ENCODE data around the gene MED15. TPM values are rescaled to one million over a fixed set of nuclear protein-coding genes. Genes with fewer than 3 reads are reported as not detected.
"Not testable (repeated sequence)": the region's sequence is repeated elsewhere in the genome, so short reads cannot be mapped to it uniquely, and the experiment has no call there.

The MED15 gene
- total and polyA plus RNA-seq, 2 donors from 2014 or later: 31.7 to 102 TPM

DNA sequence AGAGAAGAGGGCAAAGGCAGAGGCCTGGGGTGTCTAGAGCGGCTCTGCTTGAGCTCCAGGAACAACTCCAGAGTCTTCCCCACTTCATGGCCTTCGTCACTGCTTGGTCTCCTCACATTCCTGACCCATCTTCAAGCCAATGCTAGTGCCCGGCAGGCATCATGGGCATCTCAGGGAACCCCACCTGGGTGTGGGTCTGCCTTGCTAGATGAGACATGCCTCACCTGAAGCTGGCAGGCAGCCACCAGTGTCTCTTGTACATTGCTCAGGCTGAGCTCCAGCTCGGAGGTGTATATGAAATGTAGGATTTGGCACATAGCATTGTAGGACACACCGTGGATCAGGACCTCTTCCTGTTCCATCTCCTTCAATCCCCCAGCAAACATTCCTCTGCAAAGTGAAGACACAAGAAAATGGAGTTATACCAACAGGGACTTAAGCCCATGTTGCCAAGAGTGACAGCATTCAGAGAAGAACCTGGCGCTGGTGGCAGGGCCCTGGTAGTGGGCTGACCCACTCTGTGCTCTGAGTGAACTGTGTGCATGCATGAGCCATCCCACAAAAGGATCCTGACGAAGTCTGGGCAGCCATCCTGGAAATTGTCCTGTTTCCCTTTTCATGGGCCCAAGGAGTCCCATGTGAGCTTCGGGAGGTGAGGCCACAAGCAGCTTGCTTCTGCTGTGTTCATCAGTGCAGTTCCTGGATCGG is 36.1 kb upstream of the MED15 start:
- H3K9me3 ChIP-seq (ENCODE audit: control insufficient read depth in 2 of 3, insufficient read depth in 1 of 3, low read length in 3 of 3): no peaks in the 10 kb centered on the region
- H3K27me3 ChIP-seq (ENCODE audit: control insufficient read depth, insufficient read depth, low read length): no peaks in the 10 kb centered on the region
- no peak overlapping the region for H3K27ac ChIP-seq (ENCODE audit: low read depth in 2 of 2, low read length in 2 of 2)
- no peak overlapping the region for H3K9ac ChIP-seq (ENCODE audit: low read length in 3 of 3)
- no peaks in the 10 kb centered on the region for H3K4me1 ChIP-seq (ENCODE audit: control insufficient read depth in 2 of 3, insufficient read depth in 2 of 3, low read depth in 1 of 3, low read length in 3 of 3)
- peaks cover 3 to 13% (median 8%) of the 10 kb centered on the region in 3 donors for H3K36me3 ChIP-seq (ENCODE audit: control insufficient read depth in 2 of 3, insufficient read depth in 3 of 3, low read length in 3 of 3)
- DNase-seq (peak in 1 of 5 donors; percentile 28), FAIRE-seq (no peak)
- no peak overlapping the region for H3K4me3 ChIP-seq (ENCODE audit: low read length in 3 of 3)
- TF ChIP-seq, protein P1, sequence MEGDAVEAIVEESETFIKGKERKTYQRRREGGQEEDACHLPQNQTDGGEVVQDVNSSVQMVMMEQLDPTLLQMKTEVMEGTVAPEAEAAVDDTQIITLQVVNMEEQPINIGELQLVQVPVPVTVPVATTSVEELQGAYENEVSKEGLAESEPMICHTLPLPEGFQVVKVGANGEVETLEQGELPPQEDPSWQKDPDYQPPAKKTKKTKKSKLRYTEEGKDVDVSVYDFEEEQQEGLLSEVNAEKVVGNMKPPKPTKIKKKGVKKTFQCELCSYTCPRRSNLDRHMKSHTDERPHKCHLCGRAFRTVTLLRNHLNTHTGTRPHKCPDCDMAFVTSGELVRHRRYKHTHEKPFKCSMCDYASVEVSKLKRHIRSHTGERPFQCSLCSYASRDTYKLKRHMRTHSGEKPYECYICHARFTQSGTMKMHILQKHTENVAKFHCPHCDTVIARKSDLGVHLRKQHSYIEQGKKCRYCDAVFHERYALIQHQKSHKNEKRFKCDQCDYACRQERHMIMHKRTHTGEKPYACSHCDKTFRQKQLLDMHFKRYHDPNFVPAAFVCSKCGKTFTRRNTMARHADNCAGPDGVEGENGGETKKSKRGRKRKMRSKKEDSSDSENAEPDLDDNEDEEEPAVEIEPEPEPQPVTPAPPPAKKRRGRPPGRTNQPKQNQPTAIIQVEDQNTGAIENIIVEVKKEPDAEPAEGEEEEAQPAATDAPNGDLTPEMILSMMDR (IDR thresholded peaks at IDR 0.05; ENCODE audit: borderline replicate concordance, extremely low read depth, insufficient read depth): no peak
- intact Hi-C loops (cut with DNase I): no loop called here

DNA sequence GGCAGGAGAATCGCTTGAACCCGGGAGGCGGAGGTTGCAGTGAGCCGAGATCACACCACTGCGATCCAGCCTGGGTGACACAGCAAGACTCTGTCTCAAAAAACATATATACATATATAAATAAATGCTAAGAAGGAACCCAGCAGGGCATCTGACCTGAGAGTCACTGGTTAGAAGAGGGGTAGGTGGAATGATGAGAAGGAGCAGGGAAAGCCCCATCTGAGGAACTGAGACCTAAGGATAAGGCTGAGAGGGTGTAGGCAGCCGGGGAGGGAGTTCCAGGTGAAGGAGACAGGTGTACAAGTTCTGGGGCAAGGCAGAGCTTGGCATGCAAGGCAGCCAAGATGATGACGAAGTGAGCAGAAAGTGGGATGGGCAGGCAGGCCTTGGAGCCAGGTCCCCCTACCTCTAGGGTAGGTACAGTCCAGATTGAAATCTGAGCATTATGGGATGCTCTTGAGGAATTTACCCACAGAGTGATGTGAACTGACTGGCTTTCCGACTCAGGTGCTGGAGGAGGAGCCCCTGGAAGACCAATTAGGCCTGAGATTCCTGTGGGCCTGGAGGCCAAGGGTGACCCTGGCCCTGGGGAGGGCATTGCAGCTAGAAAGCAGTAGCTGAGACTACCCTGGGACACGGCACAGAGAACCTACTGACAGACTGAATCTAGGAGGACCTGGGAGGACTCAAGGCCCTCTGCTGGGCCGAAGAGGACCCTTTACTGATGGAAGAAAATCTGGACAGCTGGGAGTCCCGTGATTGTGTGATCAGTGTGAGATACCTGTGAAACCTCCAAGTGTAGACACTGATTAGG is 34.6 kb upstream of the MED15 start:
- peaks cover 3 to 13% (median 8%) of the 10 kb centered on the region in 3 donors for H3K36me3 ChIP-seq (ENCODE audit: control insufficient read depth in 2 of 3, insufficient read depth in 3 of 3, low read length in 3 of 3)
- H3K4me3 ChIP-seq (ENCODE audit: low read length in 3 of 3): no peak overlapping the region
- H3K27me3 ChIP-seq (ENCODE audit: control insufficient read depth, insufficient read depth, low read length): no peaks in the 10 kb centered on the region
- DNase-seq (peak in 1 of 5 donors; percentile 34), FAIRE-seq (no peak)
- intact Hi-C loops (cut with DNase I): no loop called here
- no peak overlapping the region for H3K27ac ChIP-seq (ENCODE audit: low read depth in 2 of 2, low read length in 2 of 2)
- H3K9ac ChIP-seq (ENCODE audit: low read length in 3 of 3): peak overlapping the region in 1 of 3 donors; percentile 12
- TF ChIP-seq, protein P1 (IDR thresholded peaks at IDR 0.05; ENCODE audit: borderline replicate concordance, extremely low read depth, insufficient read depth): no peak
- no peaks in the 10 kb centered on the region for H3K4me1 ChIP-seq (ENCODE audit: control insufficient read depth in 2 of 3, insufficient read depth in 2 of 3, low read depth in 1 of 3, low read length in 3 of 3)
- H3K9me3 ChIP-seq (ENCODE audit: control insufficient read depth in 2 of 3, insufficient read depth in 1 of 3, low read length in 3 of 3): no peaks in the 10 kb centered on the region

DNA sequence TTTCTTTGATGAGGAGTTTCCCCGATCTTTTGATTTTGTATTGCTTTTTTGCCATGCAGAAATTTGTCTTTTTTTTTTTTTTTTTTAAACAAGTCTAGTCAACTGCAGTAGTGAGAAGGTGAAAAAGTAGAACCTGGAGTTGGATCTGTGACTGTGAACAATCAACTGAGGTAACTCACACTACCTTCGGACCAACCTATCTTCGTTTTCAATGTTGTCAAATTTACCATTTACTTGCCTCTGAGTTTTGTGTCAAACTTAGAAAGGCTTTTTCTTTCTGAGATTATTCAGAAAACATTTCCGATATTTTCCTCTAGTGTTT is 32.3 kb upstream of the MED15 start:
- no peaks in the 10 kb centered on the region for H3K9me3 ChIP-seq (ENCODE audit: control insufficient read depth in 2 of 3, insufficient read depth in 1 of 3, low read length in 3 of 3)
- H3K4me1 ChIP-seq (ENCODE audit: control insufficient read depth in 2 of 3, insufficient read depth in 2 of 3, low read depth in 1 of 3, low read length in 3 of 3): no peaks in the 10 kb centered on the region
- no peaks in the 10 kb centered on the region for H3K27me3 ChIP-seq (ENCODE audit: control insufficient read depth, insufficient read depth, low read length)
- DNase-seq (no peak), FAIRE-seq (no peak)
- TF ChIP-seq, protein P1 (IDR thresholded peaks at IDR 0.05; ENCODE audit: borderline replicate concordance, extremely low read depth, insufficient read depth): no peak
- no peak overlapping the region for H3K9ac ChIP-seq (ENCODE audit: low read length in 3 of 3)
- no peak overlapping the region for H3K27ac ChIP-seq (ENCODE audit: low read depth in 2 of 2, low read length in 2 of 2)
- intact Hi-C loops (cut with DNase I): no loop called here
- H3K4me3 ChIP-seq (ENCODE audit: low read length in 3 of 3): no peak overlapping the region
- H3K36me3 ChIP-seq (ENCODE audit: control insufficient read depth in 2 of 3, insufficient read depth in 3 of 3, low read length in 3 of 3): peaks cover 3 to 10% (median 8%) of the 10 kb centered on the region in 3 donors

DNA sequence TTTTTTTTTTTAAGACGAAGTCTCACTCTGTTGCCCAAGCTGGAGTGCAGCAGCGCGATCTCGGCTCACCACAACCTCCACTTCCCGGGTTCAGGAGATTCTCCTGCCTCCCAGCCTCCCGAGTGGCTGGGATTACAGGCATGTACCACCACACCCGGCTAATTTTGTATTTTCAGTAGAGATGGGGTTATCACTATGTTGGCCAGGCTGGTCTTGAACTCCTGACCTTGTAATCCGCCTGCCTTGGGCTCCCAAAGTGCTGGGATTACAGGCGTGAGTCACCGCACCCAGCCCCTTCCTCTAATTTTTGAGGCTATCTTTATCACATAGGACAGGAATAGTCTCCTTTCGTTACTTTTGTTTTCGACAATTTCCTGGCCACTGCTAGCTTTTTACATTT is 31.8 kb upstream of the MED15 start:
- H3K27me3 ChIP-seq (ENCODE audit: control insufficient read depth, insufficient read depth, low read length); H3K4me3 ChIP-seq (ENCODE audit: low read length in 3 of 3); H3K27ac ChIP-seq (ENCODE audit: low read depth in 2 of 2, low read length in 2 of 2); H3K4me1 ChIP-seq (ENCODE audit: control insufficient read depth in 2 of 3, insufficient read depth in 2 of 3, low read depth in 1 of 3, low read length in 3 of 3); intact Hi-C loops (cut with DNase I); H3K9ac ChIP-seq (ENCODE audit: low read length in 3 of 3); H3K9me3 ChIP-seq (ENCODE audit: control insufficient read depth in 2 of 3, insufficient read depth in 1 of 3, low read length in 3 of 3); FAIRE-seq; H3K36me3 ChIP-seq (ENCODE audit: control insufficient read depth in 2 of 3, insufficient read depth in 3 of 3, low read length in 3 of 3): not testable (repeated sequence)
- peak in 1 of 5 donors; percentile 15 for DNase-seq

DNA sequence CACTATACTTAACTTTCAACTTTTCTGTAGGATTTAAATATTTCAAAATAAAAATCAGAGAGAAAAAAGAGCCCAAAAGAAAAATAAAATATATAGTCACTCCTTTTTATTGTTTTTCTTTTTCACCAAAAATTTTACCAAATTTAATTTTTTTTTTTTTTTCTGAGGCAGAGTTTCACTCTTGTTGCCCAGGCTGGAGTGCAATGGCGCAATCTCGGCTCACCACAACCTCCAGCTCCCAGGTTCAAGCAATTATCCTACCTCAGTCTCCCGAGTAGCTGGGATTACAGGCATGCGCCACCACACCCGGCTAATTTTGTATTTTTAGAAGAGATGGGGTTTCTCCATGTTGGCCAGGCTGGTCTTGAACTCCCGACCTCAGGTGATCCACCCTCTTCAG is 29.4 kb upstream of the MED15 start:
- H3K27me3 ChIP-seq (ENCODE audit: control insufficient read depth, insufficient read depth, low read length): not testable (repeated sequence)

More for the DNA sequence above, 29.4 kb upstream of the MED15 start:
- DNase-seq; H3K27ac ChIP-seq (ENCODE audit: low read depth in 2 of 2, low read length in 2 of 2); H3K36me3 ChIP-seq (ENCODE audit: control insufficient read depth in 2 of 3, insufficient read depth in 3 of 3, low read length in 3 of 3); H3K4me1 ChIP-seq (ENCODE audit: control insufficient read depth in 2 of 3, insufficient read depth in 2 of 3, low read depth in 1 of 3, low read length in 3 of 3); H3K9me3 ChIP-seq (ENCODE audit: control insufficient read depth in 2 of 3, insufficient read depth in 1 of 3, low read length in 3 of 3); intact Hi-C loops (cut with DNase I); H3K4me3 ChIP-seq (ENCODE audit: low read length in 3 of 3); H3K9ac ChIP-seq (ENCODE audit: low read length in 3 of 3): not testable (repeated sequence)
- peak; percentile 79 for FAIRE-seq

Data from kidney (tissue), 14 donors.